A673 (cell line): ENCODE data around the gene CDK2AP2. TPM values are rescaled to one million over a fixed set of nuclear protein-coding genes. Genes with fewer than 3 reads are reported as not detected.
"Not testable (repeated sequence)": the region's sequence is repeated elsewhere in the genome, so short reads cannot be mapped to it uniquely, and the experiment has no call there.

Source experiments
- BruUV-seq: library from RNA; stranded (reverse); fragments of 400-500 nt; replicated peaks from 2 replicates; lab custom pipeline; 2021; lab: Mats Ljungman, UMichigan
- CTCF ChIA-PET: fragments of 300-600 bp; sonication (Branson Sonifier 250); formaldehyde crosslinking; loops from one replicate; lab custom pipeline; 2022; ENCODE audit warnings: antibody characterized with exemption; lab: Charles Lee
- POLR2A ChIA-PET: fragments of 300-600 bp; sonication (Branson Sonifier 250); formaldehyde crosslinking; loops from one replicate; lab custom pipeline; 2022; ENCODE audit warnings: antibody characterized with exemption; ENCODE audit not compliant: low non-redundant PET; lab: Charles Lee
- DNase-seq: peaks from one replicate; pipeline ENCODE4 v3.0.0-alpha.2; 2015; ENCODE audit warnings: low spot score
- H3K27ac ChIP-seq: fragments of 200-600 bp; sonication (generic); 2 replicates; pipeline ENCODE4 v1.5.1; 2016; ENCODE audit warnings: mixed run types, low read depth, mild to moderate bottlenecking, mixed read lengths, antibody characterized with exemption, low read length; ENCODE audit not compliant: poor library complexity, severe bottlenecking
- H3K27me3 ChIP-seq: fragments of 200-600 bp; sonication (generic); replicated peaks from 2 replicates; pipeline ENCODE4 v1.6.1; 2017; ENCODE audit warnings: mixed run types, low read depth, mild to moderate bottlenecking, mixed read lengths, antibody characterized with exemption, low read length; ENCODE audit not compliant: insufficient read depth, poor library complexity
- H3K36me3 ChIP-seq: fragments of 200-600 bp; sonication (generic); 2 replicates; pipeline ENCODE4 v1.6.1; 2016; ENCODE audit warnings: mixed run types, mild to moderate bottlenecking, mixed read lengths, antibody characterized with exemption, low read length; ENCODE audit not compliant: insufficient read depth, poor library complexity, severe bottlenecking
- H3K4me1 ChIP-seq: fragments of 200-600 bp; sonication (generic); 2 replicates; pipeline ENCODE4 v1.6.1; 2017; ENCODE audit warnings: mixed run types, mild to moderate bottlenecking, mixed read lengths, antibody characterized with exemption, low read length; ENCODE audit not compliant: insufficient read depth, poor library complexity, severe bottlenecking
- H3K4me3 ChIP-seq: fragments of 200-600 bp; sonication (generic); 2 replicates; pipeline ENCODE4 v1.5.1; 2016; ENCODE audit warnings: low read depth, mixed run types, mild to moderate bottlenecking, mixed read lengths, low read length; ENCODE audit not compliant: poor library complexity, severe bottlenecking
- H3K9me3 ChIP-seq: fragments of 200-600 bp; sonication (generic); 2 replicates; pipeline ENCODE4 v1.6.1; 2016; ENCODE audit warnings: mixed run types, low read depth, mild to moderate bottlenecking, mixed read lengths, antibody characterized with exemption, low read length; ENCODE audit not compliant: poor library complexity, severe bottlenecking
- EZH2 ChIP-seq: fragments of 200-600 bp; sonication (generic); IDR thresholded peaks from 2 replicates; pipeline ENCODE4 v1.6.1; 2017; ENCODE audit warnings: borderline replicate concordance, low read depth, mild to moderate bottlenecking, mixed read lengths, antibody characterized with exemption, low read length; ENCODE audit not compliant: poor library complexity, severe bottlenecking
- intact Hi-C: fragments of 100-400 bp; cut with micrococcal nuclease; formaldehyde crosslinking; loops from one replicate; pipeline ENCODE4 v1.10.0; 2022; ENCODE audit not compliant: unreplicated experiment
- total RNA-seq: library from RNA; stranded (reverse); gene quantifications from 2 replicates; pipeline ENCODE4 v1.2.3, GENCODE V29; 2021
- TF ChIP-seq, protein P1 (sequence below): fragments of 300-800, 200-600 bp; sonication (generic); conservative IDR thresholded peaks from 2 replicates; pipeline ENCODE4 v1.5.1; 2017; ENCODE audit warnings: low read depth, mild to moderate bottlenecking, antibody characterized with exemption, low read length, moderate library complexity, mixed read lengths

CDK2AP2 gene
- total RNA-seq, 1 experiment from 2014 or later = 48.1 TPM

GRCh38 chr11:67551127-67551526 lies 43.2 kb upstream of the CDK2AP2 start:
- CTCF ChIA-PET = no interaction called here
- intact Hi-C loops = no loop called here
- Histone ChIP-seq H3K27me3 (no peaks in the 10 kb centered on the region), H3K4me1 (no peaks in the 10 kb centered on the region), H3K9me3 (no peaks in the 10 kb centered on the region), H3K4me3 (no peak overlapping the region), H3K27ac (no peak overlapping the region), H3K36me3 (no peaks in the 10 kb centered on the region)
- TF ChIP-seq EZH2 = no peak
- TF ChIP-seq, protein P1, sequence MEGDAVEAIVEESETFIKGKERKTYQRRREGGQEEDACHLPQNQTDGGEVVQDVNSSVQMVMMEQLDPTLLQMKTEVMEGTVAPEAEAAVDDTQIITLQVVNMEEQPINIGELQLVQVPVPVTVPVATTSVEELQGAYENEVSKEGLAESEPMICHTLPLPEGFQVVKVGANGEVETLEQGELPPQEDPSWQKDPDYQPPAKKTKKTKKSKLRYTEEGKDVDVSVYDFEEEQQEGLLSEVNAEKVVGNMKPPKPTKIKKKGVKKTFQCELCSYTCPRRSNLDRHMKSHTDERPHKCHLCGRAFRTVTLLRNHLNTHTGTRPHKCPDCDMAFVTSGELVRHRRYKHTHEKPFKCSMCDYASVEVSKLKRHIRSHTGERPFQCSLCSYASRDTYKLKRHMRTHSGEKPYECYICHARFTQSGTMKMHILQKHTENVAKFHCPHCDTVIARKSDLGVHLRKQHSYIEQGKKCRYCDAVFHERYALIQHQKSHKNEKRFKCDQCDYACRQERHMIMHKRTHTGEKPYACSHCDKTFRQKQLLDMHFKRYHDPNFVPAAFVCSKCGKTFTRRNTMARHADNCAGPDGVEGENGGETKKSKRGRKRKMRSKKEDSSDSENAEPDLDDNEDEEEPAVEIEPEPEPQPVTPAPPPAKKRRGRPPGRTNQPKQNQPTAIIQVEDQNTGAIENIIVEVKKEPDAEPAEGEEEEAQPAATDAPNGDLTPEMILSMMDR = no peak
- no TSS peak for BruUV-seq
- no peak for DNase-seq
- POLR2A ChIA-PET = no interaction called here

DNA sequence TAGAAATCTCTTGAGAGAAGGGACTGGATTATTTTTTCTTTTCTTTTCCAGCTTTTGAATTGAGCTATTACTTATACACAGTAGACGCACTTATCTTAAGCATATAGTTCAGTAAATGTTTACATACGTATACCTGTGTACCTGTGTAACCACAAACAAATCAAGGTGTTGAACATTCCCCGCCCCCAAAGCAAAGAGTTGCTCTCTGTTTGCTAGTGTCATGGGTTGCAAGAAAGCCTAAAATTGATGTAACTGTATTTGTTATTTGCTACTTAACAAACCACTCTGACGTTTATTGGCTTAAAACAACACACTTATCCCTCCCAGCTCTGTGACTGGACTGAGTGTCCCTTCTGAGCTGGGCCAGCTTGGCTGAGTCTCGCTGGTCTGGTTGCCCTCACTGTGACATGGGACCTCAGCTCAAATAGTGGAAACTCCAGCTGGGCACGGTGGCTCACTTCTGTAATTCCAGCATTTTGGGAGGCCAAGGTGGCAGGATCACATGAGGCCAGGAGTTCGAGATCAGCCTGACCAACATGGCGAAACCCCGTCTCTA lies 40.7 kb upstream of the CDK2AP2 start:
- ChIA-PET POLR2A (no interaction called here), CTCF (no interaction called here)
- no peak for DNase-seq
- H3K4me1 ChIP-seq = no peaks in the 10 kb centered on the region
- no peaks in the 10 kb centered on the region for H3K27me3 ChIP-seq
- no peaks in the 10 kb centered on the region for H3K36me3 ChIP-seq
- intact Hi-C loops = no loop called here
- H3K4me3 ChIP-seq = no peak overlapping the region
- BruUV-seq = no TSS peak
- H3K27ac ChIP-seq = no peak overlapping the region
- TF ChIP-seq, protein P1 = no peak
- H3K9me3 ChIP-seq = no peaks in the 10 kb centered on the region

GRCh38 chr11:67548112-67548511 lies 40.1 kb upstream of the CDK2AP2 start:
- H3K4me1 ChIP-seq, POLR2A ChIA-PET, H3K27ac ChIP-seq, H3K36me3 ChIP-seq, H3K4me3 ChIP-seq, H3K27me3 ChIP-seq, CTCF ChIA-PET, H3K9me3 ChIP-seq, DNase-seq, intact Hi-C loops, BruUV-seq: not testable (repeated sequence)

- Histone ChIP-seq H3K4me1 (no peaks in the 10 kb centered on the region), H3K4me3 (no peak overlapping the region), H3K27me3 (no peaks in the 10 kb centered on the region), H3K36me3 (no peaks in the 10 kb centered on the region), H3K27ac (no peak overlapping the region), H3K9me3 (no peaks in the 10 kb centered on the region)
- TF ChIP-seq EZH2 = no peak
- TF ChIP-seq, protein P1 = no peak
- CTCF ChIA-PET = interaction anchor here (0.6 kb wide), 1 partner anchor 24 kb away, joined by 4 read pairs; no protein-coding TSS in a partner anchor
- no TSS peak for BruUV-seq
- peak; percentile 46 for DNase-seq
- POLR2A ChIA-PET = no interaction called here
- intact Hi-C loops = no loop called here
Observed at GRCh38 chr11:67545280-67545679, 37.3 kb upstream of the CDK2AP2 start.
